HG02840 (cell line): ENCODE results near the gene ZNF750.

Source experiments
- ATAC-seq: cut with Tn5 transposase; IDR thresholded peaks from one replicate; pipeline ENCODE4 v1.9.1; 2021; ENCODE audit warnings: mild to moderate bottlenecking, moderate library complexity, moderate number of reproducible peaks; ENCODE audit not compliant: unreplicated experiment, low FRiP score

The ZNF750 gene

DNA sequence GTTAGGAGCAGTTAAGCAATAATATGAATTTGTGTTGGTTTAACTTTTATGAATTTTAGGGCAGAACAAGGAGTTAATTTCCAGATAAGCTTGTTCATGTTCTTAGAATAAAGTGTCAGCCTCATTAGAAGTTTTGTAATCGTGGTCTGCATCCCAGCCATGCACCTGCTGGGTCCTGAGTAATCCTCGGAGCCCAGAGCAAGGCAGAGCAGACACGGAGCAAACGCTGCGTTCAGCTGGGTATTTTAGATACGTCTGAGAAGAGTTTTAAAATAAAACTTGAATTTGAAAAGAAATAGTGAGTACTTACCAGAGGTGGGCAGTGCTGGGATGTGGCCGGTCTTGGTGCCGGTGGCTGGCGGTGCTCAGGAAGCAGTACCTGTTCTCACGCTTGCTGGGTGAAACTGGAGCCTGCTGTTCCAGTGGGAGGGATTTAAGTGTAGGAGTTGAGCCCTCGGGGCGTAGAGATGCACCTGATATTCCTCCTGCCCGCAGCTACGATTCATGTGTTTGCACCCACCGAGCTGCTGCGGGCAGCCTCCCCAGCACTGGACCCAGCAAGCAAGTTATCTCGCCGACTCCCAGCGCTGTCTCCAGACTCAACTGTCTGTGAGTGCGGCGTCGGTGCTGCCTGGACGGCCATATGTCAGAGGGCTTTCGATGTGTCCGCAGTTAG is at the start of gene ZNF750:
TSS of gene ZNF750 (minus strand) at position 406 of the 676 bp plus-strand sequence. CDS start 7,568 bp downstream, outside the sequence.
- no peak for ATAC-seq

DNA sequence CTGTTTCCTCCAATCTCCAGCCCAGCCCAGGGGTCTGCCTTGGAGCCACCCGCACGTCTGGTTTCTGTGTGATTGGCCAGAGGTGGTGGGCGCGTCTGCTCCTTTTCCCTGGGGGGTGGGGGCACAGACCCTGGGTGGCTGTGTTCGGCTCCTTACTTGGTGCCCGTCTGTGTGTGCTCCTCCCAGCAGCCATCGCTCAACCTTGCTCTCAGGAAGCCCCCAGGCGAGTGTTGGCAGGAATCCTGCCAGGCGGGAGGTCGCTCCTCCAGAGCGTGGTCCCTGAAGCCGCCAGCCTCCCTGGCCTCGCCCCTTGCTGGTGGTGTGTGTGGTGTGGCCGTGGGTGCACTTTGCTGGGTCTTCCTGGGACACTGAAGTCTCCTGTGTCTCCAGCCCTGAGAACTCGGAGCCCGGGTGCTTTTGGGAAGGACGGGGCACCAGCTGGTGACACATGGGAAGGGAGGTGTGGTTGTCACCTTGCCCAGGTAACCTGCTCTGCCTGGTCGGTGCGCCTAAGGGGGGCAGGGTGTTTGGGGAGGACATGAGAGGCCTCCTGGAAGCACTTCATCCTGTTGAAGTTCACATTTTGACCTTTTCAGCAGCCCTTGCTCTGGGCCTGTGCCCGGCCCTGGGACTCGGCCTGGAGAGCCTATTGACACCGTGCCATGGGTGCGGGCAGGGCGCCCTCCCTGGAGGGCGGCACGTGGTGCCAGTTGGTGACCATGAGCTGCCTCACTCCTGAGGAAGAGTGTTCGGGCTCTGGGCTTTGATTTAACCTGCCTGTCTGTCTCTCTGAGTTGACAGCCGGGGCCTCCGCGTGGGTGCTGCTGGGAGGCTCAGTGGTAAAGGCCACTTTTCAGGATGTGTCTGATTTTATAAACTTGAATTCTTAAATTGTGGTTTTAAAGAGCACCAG is 49.0 kb upstream of the ZNF750 start:
- ATAC-seq: no peak

DNA sequence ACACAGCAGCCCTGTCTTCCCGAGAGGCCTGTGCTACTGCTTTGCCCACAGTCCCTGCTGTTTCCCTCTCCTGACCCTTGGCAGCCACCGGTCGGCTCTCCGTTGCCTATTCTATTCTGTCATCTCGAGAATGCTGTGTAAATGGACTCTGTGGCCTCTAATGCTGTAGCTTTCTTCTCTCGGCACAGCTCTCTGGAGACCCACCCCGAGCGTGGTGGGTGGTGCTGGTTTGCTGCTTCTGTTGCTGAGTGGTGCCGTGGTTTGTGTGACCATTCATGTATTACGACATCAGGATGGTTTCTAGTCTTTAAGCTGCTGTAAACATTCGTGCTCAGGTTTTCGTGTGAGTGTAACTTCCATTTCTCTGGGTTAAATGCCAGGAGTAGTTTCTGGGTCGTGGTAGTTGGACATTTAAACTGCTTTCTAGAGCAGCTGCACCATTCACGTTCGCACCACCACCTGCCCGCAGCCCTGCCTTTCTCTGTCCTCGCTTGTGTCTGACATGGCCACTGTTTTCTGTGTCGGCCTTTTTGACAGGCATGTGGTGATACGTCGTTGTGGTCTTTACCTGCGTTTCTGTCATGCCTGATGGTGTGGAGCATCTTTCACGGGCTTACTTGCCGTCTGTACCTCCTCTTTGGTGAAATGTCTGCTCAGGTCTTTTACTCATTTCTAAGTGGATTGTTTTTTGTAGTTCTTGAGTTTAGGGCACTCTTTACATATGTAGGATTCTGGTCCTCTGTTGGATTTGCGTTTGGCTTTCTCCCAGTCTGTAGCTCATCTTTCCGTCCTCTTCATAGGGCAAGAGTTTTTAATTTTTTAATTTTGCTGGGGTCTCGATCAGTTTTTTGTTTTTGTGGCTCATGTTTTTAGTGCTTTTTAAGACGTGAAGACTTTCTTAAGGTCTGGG is 47.7 kb upstream of the ZNF750 start:
- ATAC-seq: no peak

DNA sequence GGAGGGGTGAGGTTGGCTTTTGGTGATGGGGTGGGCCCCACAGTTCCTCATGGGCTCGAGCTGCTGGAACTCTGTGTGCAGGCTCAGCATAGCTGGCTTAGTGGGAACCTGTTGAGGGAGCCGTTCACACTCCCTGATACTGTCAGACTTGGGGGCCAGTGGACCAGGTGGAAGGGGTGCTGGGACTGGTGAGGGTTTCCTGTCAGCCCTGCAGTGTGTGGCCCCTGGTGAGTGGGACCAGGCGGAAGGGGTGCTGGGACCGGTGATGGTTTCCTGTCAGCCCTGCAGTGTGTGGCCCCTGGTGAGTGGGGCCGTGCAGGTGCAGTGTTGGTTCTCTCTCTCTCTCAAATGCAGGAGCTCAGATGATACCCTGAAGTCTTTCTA is 45.1 kb upstream of the ZNF750 start:
- no peak for ATAC-seq

DNA sequence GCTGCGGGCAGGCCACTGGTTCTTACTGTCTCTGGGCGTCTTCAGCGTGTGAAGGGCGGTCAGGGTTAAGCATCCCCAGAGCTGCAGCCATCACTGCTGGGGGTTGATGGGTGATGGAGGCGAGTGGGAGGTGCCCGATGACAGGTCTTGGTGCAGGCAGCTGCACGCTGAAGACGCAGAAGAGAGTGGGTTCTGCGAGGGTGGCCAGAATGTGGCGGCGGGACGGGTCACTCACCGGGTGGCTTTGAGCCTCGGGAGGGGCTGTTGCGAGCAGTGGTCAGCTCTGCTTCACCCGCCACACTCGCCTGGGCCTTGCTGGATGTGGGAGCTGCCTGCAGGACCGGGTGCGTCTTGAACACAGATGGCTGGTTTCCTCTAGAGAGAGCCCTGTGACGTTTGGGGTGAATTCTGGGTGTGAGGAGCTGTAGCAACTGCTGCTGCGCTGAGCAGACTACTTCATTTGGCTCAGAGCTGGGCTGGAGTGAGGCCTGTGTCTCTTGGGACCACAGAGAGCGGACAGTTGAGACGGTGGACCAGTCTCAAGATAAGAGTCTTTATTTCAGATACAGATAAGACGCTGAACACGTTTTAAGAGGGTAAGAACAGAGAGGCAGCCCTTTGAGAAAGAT is 44.6 kb upstream of the ZNF750 start:
- no peak for ATAC-seq

DNA sequence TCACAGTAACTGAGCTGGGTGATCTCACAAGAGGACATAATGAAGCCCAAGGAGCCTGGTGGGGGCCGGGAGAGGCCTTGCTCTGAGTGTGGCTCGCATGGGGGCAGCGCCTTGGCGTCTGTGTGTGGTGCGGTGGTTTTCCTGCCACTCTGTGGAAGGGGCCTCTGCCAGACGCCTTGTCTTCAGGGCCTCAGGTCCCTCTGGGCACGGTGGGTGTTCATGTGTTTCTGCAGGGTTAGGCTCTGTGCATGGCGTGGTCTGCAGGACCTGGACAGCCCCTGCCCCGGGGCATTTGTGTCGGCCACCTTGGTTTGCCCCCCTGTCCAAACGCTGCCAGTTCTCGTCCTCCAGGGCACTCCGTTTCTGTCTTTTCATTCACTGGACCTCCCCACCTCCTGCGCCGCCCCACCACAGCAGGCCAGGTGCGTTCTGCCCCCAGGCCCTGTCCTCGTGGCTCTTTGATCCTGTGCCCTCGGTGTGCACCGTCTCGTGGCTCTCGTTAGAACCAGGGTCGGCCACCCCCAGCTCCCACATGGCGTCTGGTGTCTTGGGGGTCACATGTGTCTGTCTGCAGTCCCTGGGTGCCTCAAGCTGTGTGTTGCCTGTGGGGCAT is 43.7 kb upstream of the ZNF750 start:
- ATAC-seq: no peak

DNA sequence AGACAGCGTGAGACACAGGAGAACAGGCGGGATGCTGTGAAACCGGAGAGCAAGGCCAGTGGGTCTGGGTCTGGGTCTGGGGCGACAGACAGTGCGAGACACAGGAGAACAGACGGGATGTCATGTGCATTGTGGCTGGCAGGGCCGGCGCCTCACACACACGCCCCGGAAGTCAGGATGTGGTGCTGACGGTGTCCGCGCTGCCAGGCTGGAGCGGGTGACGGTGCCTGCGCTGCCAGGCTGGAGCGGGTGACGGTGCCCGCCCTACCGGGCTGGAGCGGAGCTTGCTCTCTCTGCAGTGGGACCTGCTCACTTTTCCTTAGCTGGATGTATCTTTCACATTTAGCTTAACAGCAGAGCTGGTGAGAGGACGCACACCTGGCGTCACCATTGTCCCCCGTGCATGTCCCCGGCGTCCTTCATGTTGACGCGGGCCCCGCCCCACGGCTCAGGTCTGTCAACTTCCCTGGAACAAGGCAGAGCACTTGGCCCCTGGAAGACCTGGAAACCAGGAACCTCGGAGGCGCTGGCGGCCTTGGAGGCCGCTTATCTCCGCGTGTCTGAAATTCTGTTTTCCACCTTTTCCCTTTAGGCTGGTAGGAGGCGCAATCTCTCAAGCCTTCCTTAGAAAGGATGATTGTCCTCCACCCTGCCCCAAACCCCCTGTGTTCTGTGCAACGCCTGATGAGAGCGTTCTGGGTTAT is 43.0 kb upstream of the ZNF750 start:
- no peak for ATAC-seq

DNA sequence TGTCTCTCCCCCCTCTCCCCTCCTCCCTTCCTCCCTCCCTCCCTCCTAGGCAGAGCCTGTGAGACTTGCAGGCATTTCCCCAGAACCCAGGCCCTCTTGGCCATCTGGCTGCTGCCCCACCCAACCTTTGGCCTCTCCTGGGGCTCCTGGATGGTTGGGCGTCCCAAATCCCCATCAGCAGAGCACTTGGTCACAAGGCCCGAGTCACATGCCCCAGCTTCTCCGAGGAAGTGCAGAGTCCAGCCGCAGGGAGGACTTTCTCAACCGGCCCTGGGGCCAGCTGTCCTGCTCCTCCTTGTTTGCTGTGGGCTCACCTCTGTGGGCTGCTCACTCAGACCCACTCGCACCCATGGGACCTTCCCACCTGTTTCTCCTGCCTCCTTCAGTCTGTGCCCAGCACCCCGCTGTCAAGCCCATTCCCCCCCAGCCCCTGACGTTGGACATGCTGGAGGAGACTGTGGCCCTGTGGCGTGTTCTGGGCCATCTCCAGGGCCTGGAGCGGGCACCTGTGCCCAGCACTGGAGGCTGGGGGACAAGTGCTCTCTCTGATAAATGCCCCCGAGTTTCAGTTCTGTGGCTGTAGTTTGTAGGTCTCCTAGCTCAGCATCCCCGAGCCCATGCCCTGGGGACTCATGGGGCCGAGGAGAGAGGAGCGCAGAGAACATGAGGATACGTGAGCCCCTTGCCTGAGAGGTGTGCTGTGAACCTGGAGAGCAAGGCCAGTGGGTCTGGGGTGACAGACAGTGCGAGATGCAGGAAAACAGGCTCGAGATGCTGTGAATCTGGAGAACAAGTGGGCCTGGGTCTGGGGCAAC is 42.3 kb upstream of the ZNF750 start:
- no peak for ATAC-seq

DNA sequence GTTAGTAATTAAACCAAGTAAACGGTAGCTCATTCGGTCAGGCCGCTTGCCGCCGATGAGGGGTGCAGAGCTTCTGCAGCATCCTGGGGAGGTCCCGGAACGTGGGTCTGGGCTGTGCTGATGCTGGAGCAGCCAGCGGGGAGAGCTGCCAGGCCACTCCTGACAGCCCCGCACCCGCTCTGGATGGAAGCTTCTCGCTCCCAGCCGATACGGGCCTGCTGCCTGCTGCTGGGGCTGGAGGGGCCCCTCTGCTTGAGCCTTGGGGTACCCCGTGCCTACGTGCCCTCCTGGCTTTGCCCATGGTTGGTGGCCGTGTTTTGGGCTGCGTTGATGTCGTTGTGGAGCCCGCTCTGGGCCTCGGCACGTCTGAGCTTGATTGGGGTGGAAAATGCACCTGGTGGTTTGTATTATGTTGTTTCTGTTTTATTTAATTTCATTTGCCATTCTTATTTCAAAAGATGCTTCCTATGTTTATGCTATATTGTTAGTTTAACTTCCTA is 41.6 kb upstream of the ZNF750 start:
- ATAC-seq: no peak

DNA sequence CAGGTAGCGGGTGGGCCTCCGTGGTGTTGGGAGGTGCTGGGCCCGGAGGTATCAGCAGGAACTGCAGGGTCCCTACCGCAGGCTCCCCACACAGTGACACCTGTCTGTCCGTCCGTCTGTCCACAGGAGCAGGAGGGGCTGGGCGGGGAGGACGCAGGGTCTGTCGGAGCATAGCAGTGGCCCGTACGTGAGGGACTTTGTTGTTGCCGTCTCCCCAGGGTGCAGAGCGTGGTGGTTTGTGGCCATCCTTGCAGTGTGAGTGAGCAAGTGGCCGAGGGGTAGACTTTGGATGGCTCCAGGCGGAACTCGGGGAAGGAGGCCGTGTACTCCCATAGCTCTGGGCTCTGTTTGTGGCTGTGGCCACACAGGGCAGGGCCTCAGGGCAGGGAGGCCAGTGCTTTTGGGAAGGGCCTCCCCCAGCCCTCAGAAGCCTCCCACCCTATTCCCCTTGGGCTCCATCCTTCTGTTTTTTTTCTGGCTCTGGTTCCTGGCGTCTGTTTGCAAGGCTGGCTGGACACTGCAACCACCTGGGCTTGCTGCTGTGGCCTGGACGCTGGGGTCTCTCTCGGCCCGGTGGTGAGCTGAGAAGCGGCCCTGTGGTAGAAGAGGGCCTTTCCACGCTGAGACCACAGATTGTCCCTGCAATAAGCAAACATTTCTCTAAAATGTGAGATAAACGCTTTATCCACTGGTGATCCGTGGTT is 41.0 kb upstream of the ZNF750 start:
- no peak for ATAC-seq

DNA sequence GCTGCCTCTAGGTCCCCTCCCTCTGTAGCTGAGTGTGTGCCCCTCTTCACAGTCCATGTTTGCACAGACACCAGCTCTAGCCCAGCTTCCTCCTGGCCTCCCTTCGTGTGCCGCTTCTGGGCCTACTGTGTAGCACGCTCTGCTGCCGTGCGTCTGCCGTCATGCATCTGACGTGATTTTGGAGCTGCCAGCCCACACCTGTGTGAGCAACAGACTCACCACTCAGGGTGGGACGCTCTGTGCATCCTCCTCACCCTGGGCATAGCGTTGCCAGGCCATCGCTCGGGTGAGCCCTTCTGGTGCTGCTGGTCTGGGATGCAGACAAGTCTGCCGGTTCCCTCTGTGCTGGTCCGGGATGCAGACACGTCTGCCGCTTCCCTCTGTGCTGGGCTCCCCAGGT is 39.4 kb upstream of the ZNF750 start:
- no peak for ATAC-seq

DNA sequence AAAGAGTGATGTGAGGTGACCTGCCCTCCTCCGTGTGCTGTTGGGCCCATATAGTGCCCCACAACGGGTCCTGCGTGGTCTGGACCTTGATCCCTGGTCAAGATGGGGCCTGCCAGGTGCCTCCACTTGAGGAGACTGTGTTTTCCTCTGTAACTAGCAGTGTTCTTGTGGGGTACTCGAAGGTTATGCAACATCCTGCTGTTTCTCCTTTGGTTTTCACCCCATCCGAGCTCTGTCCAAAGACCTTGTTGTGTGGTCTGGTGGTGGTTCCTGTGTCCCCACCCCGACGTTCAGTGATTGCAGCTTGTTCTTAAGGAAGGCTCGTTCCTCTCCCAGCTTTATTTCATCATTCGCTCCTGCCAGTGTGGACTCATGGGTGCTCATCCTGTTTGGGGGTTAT is 38.7 kb upstream of the ZNF750 start:
- ATAC-seq: no peak

DNA sequence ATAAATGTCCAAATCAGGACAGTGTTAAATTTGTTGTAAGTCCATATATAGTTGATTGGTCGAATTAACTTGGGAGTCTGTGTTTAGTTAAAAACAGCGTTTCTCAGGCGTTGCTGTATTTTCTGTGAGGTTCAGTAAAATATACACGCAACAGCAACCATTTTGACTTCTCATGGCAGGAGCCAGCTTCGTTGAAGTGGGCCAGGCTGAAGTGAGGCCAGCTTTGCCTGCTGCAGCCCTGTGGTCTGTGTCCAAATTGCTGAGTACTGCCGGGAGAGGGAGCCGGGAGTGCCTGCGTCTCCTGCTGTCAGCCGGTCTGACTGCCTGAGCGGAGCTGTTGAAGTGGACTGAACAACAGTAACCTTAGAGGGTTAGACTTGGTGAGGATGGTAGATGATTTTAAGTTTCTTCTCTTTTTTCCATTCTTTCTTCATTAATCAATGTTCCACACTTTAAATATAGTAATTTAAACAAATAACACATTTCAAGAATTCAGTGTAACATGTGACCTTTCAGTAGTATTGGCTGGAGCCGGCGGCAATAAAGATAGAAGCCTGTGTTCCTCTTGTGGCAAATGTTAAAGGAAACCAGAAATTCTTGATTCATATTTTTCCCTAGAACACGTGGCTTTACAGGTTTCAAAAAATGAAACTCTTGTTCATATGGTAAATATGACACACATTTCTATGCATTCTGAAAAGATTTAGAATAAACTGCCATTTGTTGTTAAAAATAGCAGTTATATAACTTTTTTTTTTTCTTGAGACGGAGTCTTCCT is 37.0 kb upstream of the ZNF750 start:
- no peak for ATAC-seq

DNA sequence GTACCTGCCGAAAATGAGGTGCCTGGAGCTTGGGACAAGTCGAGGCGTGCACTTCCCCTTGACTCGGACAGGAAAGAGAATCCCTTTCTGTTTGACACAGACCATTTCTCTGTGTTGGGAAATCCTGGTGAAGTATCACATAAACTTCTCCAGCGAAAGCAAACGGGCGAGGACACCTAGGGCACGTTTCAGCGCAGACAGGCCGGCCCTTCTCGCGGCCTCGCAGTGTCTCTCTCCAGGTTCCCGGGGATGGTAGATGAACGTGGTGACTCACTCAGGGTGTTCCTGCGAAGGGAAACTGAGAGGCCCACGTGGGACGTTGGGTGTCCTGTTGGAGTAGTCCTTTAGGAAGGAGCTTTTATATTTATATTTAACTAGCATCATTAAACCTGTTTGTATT is 36.3 kb upstream of the ZNF750 start:
- no peak for ATAC-seq

DNA sequence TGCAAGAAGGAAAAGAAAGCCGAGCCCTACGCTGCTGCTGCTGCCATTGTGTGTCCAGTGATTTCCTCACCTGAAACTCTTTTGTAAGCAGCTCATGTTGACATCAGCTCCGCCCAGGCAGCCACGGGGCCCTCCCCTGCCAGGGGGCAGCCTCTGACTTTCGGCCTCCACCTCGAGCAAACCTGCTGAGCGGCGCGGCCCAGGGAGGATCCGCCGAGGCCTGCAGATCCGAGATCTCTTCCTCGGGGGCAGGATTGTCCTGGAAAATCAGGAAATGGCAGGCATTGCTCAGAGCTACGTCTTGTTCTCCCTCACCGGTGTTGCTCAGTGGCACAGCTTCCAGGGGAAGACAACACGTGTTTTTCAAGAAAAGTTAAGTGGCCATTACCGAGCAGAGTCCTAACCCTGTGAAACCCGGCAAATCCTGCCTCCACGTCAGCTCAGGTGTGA is 35.6 kb upstream of the ZNF750 start:
- ATAC-seq: no peak

DNA sequence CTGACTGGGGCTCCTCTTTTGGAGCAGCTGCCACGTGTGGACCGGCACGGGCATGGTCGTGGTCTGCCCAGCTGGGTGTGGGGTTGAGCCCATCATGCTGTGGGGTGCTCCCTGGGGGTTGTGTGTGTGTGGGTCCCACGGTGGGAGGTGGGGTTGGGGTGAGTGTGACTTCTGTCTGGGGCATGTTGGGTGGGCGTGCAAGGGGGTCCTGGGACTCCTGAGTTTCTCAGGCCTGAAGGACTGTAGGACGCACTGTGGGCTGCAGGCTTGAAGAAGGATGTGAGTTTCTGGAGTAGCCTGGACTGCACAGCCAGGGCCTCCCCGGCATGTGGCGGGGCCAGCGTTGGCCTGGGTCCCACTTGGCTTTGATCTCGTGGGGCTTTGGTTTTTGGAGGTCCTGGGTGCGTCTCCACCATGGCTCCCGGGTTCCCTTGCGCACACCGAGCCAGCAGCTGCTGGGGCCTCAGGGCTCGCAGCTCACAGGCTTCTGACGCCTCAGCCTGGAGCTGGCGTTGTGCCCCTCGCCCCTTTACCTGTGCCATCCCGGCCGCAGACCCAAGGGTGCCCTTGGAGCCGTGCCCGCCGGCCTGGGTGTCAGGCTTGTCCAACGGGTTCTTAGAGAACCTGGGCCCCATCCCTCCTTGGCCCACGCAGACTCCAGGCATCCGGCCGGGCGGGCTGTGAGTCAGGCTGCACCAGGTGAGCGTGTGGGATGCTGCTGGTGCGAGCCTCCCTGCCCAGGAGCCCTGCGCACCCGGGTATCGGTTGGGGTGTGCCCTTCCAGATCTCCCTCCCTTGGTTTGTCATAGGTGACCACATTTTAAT is 34.4 kb upstream of the ZNF750 start:
- no peak for ATAC-seq
